ENCODE results near the gene FOSL2. TPM values are rescaled to one million over a fixed set of nuclear protein-coding genes. Genes with fewer than 3 reads are reported as not detected.

FOSL2 gene
- total and polyA plus RNA-seq, 2 experiments from 2014 or later, result 0.60 to 4.3 TPM

GRCh38 chr2:28415715-28416114 lies 23.1 kb downstream of the FOSL2 start:
- Mint-ChIP-seq H3K27me3 (ENCODE audit: insufficient read depth, low read depth, poor library complexity) (peaks cover 3% of the 10 kb centered on the region), H3K36me3 (ENCODE audit: low read depth) (peaks cover 4% of the 10 kb centered on the region; the same call in 2 of the 3 replicates), H3K4me3 (no peak overlapping the region), H3K27ac (no peak overlapping the region), H3K9me3 (no peaks in the 10 kb centered on the region), H3K4me1 (peaks cover 23% of the 10 kb centered on the region)
- Histone ChIP-seq H3K4me1 (ENCODE audit: insufficient read depth) (0 out of 2 replicates have a peak, but pooled peaks cover 5% of the 10 kb centered on the region), H3K4me3 (no peak overlapping the region), H2AFZ (no peak overlapping the region), H3K27me3 (ENCODE audit: insufficient read depth) (no peaks in the 10 kb centered on the region), H3F3A (replicated peaks; ENCODE audit: low read depth) (no peaks in the 10 kb centered on the region), H3K36me3 (ENCODE audit: insufficient read depth) (no peaks in the 10 kb centered on the region), H3K4me2 (no peak overlapping the region), H3K9me2 (ENCODE audit: insufficient read depth) (no peaks in the 10 kb centered on the region), H3K27ac (ENCODE audit: low read depth) (no peak overlapping the region), H3K79me2 (replicated peaks; ENCODE audit: insufficient read depth) (no peaks in the 10 kb centered on the region), H4K20me1 (replicated peaks; ENCODE audit: insufficient read depth) (no peaks in the 10 kb centered on the region)
- TF ChIP-seq EZH2phosphoT487 (IDR thresholded peaks at IDR 0.05; ENCODE audit: unreplicated experiment) (no peak), ZNF114 (CRISPR knock-in tag; IDR thresholded peaks at IDR 0.05) (no peak), CTCF (conservative IDR thresholded peaks at IDR 0.05; ENCODE audit: low read depth in 2 of 2) (no peak), STAT1 (IDR thresholded peaks at IDR 0.05; ENCODE audit: unreplicated experiment) (no peak), EZH2 (IDR thresholded peaks at IDR 0.05; ENCODE audit: low read depth, unreplicated experiment) (no peak), ZNF462 (CRISPR knock-in tag; IDR thresholded peaks at IDR 0.05) (no peak), JUNB (IDR thresholded peaks at IDR 0.05; ENCODE audit: unreplicated experiment) (no peak), REST (IDR thresholded peaks at IDR 0.05; ENCODE audit: unreplicated experiment) (no peak), ZNF331 (CRISPR knock-in tag; IDR thresholded peaks at IDR 0.05; ENCODE audit: low read depth) (no peak), NANOG (IDR thresholded peaks at IDR 0.05; ENCODE audit: borderline replicate concordance) (no peak), POLR2AphosphoS5 (IDR thresholded peaks at IDR 0.05; ENCODE audit: low read depth) (no peak), ETS1 (IDR thresholded peaks at IDR 0.05) (no peak), CREB1 (CRISPR knock-in tag; IDR thresholded peaks at IDR 0.05; ENCODE audit: low read depth) (no peak)
- DNase-seq (ENCODE audit: low spot score) (no peak), ATAC-seq (no peak)
